GM12878 (cell line): Measurements from ENCODE around the gene COQ7. TPM values are rescaled to one million over a fixed set of nuclear protein-coding genes. Genes with fewer than 3 reads are reported as not detected.

Experiments
- E2F8 ChIP-seq: fragments of 450-650 bp; IDR thresholded peaks from 2 replicates; pipeline ENCODE4 v1.6.1; 2018; ENCODE audit warnings: mild to moderate bottlenecking, low read depth, moderate library complexity; ENCODE audit not compliant: partially characterized antibody
- FOS ChIP-seq: IDR thresholded peaks from 3 replicates; pipeline ENCODE4 v1.6.1; 2011; ENCODE audit warnings: borderline replicate concordance; ENCODE audit not compliant: insufficient read length; ENCODE audit errors: extremely low read depth
- NFYB ChIP-seq: IDR thresholded peaks from 2 replicates; pipeline ENCODE4 v1.6.1; 2011; ENCODE audit warnings: low read depth, mild to moderate bottlenecking, low read length, improper control_type of control experiment, moderate library complexity; ENCODE audit not compliant: insufficient read depth
- RB1 ChIP-seq: fragments of 450-650 bp; formaldehyde crosslinking; IDR thresholded peaks from 2 replicates; pipeline ENCODE4 v1.6.1; 2017; ENCODE audit warnings: mild to moderate bottlenecking, borderline replicate concordance
- SMARCA5 ChIP-seq: fragments of 450-650 bp; IDR thresholded peaks from 2 replicates; pipeline ENCODE4 v1.6.1; 2017; ENCODE audit warnings: mild to moderate bottlenecking
- ZNF207 ChIP-seq: fragments of 450-650 bp; IDR thresholded peaks from 2 replicates; pipeline ENCODE4 v1.6.1; 2014; ENCODE audit warnings: antibody characterized with exemption, mild to moderate bottlenecking, borderline replicate concordance
- polyA plus RNA-seq, 11 experiments: library from polyadenylated mRNA; depleted of rRNA in 4 of 11; unstranded in 6 of 11; stranded (reverse) in 5 of 11; fragments of >200 nt; fragmentation: Nextera tagmentation in 4 of 11; fragmentation: Illumina TruSeq in 1 of 11; extraction: Ambion mirVana in 4 of 11; extraction: Trizol in 1 of 11; gene quantifications; 1 replicate in 1 of 11; 2 replicates in 10 of 11; pipeline versions ENCODE4 v1.2.1 to v1.2.3, GENCODE V29; 2011 to 2016; ENCODE audit warnings: inconsistent platforms in 2 of 11, missing spikeins in 2 of 11, low read depth in 1 of 11
- total RNA-seq, 4 experiments: library from RNA; depleted of rRNA in 3 of 4; stranded (reverse); fragments of >200 nt in 3 of 4; fragmentation: Illumina TruSeq in 1 of 4; extraction: Trizol in 1 of 4; gene quantifications; 2 replicates each; pipeline versions ENCODE4 v1.2.1 to v1.2.3, GENCODE V29; 2013 to 2021

COQ7 gene
- total and polyA plus RNA-seq, 10 of the 15 experiments (the other 5 are each of a cell fraction or from before 2014, with no cell fraction given) = 3.2 to 21.9 (median 13.0) TPM

- TF ChIP-seq E2F8 (no peak), FOS (no peak), ZNF207 (no peak), SMARCA5 (no peak), NFYB (no peak), RB1 (no peak)
Measured at GRCh38 chr16:19115148-19116021, 48.0 kb downstream of the COQ7 start (continued).
